Measurements from ENCODE around the gene LRMDA.

The LRMDA gene

GRCh38 chr10:75408509-75408875 lies 22.9 kb upstream of the LRMDA start:
- no peak for TF ChIP-seq CTCF (conservative IDR thresholded peaks at IDR 0.05)
- peak overlapping the region; percentile 96 for H3K27ac ChIP-seq

DNA sequence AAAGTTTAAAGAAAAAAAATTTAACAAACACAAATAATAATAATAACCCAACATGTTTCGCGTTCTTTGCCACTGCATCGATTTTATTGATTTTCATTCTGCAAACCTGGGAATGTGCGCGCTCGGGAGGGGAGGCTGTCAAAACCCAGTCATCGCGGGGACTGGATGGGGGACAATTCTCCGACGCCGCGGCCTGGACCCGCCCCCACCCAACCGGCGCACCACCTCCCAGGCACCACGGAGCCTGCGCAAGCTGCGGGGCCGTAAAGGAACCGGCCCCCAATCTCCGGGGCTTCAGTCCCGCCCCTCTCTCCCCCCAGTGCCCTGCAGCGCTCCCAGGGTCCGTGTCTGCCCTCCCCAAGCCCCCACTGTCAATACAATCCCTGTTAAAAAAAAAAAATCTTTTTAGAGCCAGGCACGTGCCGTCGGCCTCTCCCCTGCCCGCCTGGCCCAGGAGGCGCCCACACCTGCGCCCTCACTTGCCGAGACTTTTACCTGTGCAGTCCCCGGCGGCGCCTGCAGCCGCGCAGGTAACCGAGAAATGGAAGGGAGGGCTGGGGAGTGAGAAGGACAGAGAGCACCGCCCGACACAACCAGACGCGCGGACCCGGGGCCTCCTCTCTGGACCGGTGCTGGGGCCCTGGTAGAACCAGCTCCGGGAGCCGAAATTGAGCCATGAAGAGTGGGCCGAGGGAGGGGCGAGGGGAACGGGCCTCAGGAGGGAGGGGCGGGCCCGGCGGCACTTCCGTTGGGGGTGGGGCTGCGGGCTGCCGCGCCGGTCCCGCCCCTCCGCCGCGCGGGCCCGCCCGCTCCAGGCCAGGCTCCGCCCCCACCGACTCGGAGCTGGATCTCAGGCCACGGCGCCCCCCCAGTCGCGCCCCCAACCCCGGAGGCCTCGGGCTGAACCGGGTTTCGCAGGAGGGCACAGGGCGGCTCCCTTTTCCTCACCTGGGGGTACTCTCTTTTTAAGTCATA lies 22.2 kb upstream of the LRMDA start:
- H3K27ac ChIP-seq: peak overlapping the region; percentile 96
- peak; percentile 27 for TF ChIP-seq CTCF (conservative IDR thresholded peaks at IDR 0.05)

DNA sequence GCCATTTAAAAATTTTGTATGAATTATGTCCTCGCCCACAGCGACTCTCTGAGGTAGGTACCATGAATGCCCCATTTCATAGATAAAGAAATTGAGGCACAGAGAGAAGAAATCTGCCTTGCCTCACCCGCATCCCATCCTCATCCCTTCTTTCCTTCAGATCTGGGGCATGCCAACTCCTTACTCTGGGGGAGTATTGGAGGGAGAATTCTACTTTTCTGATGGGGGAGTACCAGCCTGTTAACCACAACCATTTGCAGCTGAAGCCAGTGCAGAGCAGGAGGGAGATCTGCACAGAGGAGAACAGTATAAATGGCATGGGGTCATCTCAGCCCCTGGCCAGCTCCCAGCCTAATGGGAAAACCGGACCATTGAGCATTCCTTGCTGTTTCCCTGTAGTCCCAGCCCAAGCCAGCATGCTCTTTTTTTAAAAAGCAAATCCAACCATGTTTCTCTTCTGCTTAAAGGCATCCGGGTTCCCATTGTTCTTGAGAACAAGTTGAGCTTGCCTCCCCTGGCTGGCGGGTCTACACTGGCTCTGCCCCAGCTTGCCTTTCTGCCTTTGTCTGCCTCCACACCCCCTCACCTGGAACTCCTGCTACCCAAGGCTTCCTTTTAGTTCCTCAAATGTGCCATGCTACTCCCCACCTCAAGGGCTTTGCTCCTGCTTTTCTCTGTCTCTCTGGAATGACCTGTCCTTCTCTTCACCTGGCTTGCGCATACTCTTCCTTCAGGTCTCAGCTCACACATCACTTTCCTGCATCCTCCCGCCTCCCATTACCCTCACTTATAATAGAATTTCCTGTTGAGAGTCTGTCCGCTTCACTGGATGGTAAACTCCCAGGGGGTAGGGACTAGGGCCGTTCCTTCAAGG lies 21.1 kb upstream of the LRMDA start:
- peak overlapping the region; percentile 96 for H3K27ac ChIP-seq
- no peak for TF ChIP-seq CTCF (conservative IDR thresholded peaks at IDR 0.05)

- H3K27ac ChIP-seq: no peak overlapping the region
Observed at GRCh38 chr10:75414527-75414926, 16.9 kb upstream of the LRMDA start.

GRCh38 chr10:75417522-75417927 lies 13.9 kb upstream of the LRMDA start:
- no peak overlapping the region for H3K27ac ChIP-seq
- TF ChIP-seq CTCF (conservative IDR thresholded peaks at IDR 0.05): no peak

More at GRCh38 chr10:75414527-75414926, 16.9 kb upstream of the LRMDA start:
- TF ChIP-seq CTCF (conservative IDR thresholded peaks at IDR 0.05): no peak

DNA sequence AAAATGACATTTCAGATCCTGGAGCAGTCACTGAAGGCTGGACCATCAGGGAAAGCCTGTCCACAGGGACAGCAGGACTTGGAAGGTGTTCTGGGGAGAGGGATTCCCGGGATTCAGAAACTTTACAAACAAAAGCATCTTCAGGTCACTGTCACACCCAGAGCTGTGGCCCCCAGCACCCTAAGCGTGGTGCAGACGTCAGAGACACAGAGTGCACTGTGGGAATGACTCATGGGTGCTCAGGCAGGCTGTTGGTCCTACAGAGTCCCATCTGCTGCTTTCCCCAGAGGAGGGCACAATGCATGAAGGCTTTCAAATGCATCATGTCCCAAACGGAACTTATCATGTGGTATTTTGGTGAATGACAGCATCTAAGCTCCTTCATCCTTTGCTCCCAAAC lies 13.1 kb upstream of the LRMDA start:
- TF ChIP-seq CTCF (conservative IDR thresholded peaks at IDR 0.05): no peak
- no peak overlapping the region for H3K27ac ChIP-seq

DNA sequence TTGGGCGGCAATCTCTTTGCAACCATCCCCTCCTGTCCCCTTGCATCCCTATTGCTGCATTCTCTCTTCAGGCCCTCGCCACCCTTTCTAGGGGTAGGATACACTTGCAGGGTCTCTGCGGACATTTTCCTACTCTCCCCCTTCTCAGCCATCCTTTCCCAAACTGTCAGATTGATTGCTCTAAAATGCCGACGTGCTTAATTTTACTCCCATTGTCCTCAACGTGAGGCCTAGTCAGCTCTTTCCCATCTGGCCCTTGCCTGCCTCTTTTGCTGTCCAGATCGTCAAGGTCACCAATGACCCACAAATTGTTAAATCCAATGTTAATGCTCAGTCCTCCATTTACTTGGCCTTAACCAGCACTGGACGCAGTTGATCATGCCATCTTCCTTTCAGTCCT lies 12.7 kb upstream of the LRMDA start:
- no peak overlapping the region for H3K27ac ChIP-seq
- no peak for TF ChIP-seq CTCF (conservative IDR thresholded peaks at IDR 0.05)

All from VCaP (cell line).